HepG2 (cell line): ENCODE measurements around the gene OAS3. TPM values are rescaled to one million over a fixed set of nuclear protein-coding genes. Genes with fewer than 3 reads are reported as not detected.

ENCODE experiments used
- AFF4 ChIP-seq: sonication (generic); formaldehyde crosslinking; IDR thresholded peaks from 2 replicates; pipeline ENCODE4 v1.4.0; 2020; ENCODE audit warnings: missing genetic modification reagents
- ATM ChIP-seq: fragments of 450-650 bp; IDR thresholded peaks from 2 replicates; pipeline ENCODE4 v1.7.1; 2017; ENCODE audit warnings: mild to moderate bottlenecking, borderline replicate concordance
- GMEB2 ChIP-seq: IDR thresholded peaks from 2 replicates; pipeline ENCODE4 v1.6.1; 2016; ENCODE audit warnings: missing biosample characterization, missing genetic modification reagents, low read depth
- JUNB ChIP-seq: sonication (generic); formaldehyde crosslinking; IDR thresholded peaks from 2 replicates; pipeline ENCODE4 v1.8.0; 2022; ENCODE audit warnings: missing genetic modification reagents, mild to moderate bottlenecking, borderline replicate concordance
- MED1 ChIP-seq: sonication (generic); formaldehyde crosslinking; IDR thresholded peaks from 2 replicates; pipeline ENCODE4 v1.4.0; 2020; ENCODE audit warnings: missing genetic modification reagents
- MXD4 ChIP-seq: IDR thresholded peaks from 2 replicates; pipeline ENCODE4 v1.6.1; 2016; ENCODE audit warnings: mild to moderate bottlenecking, missing biosample characterization, missing genetic modification reagents
- NFATC3 ChIP-seq: sonication (generic); formaldehyde crosslinking; IDR thresholded peaks from 2 replicates; pipeline ENCODE4 v1.5.1; 2020; ENCODE audit warnings: mild to moderate bottlenecking, missing genetic modification reagents
- PRMT3 ChIP-seq: sonication (generic); formaldehyde crosslinking; IDR thresholded peaks from 2 replicates; pipeline ENCODE4 v1.8.1; 2022; ENCODE audit warnings: low read depth, mild to moderate bottlenecking, moderate library complexity, missing genetic modification reagents, borderline replicate concordance
- SKI ChIP-seq: fragments of 450-650 bp; IDR thresholded peaks from one replicate; pipeline ENCODE4 v1.6.1; 2018; ENCODE audit warnings: mild to moderate bottlenecking; ENCODE audit not compliant: partially characterized antibody
- SMYD3 ChIP-seq: sonication (generic); formaldehyde crosslinking; IDR thresholded peaks from 2 replicates; pipeline ENCODE4 v1.8.1; 2023; ENCODE audit warnings: mild to moderate bottlenecking, missing genetic modification reagents
- SRSF9 ChIP-seq: fragments of 200-400 bp; formaldehyde crosslinking; IDR thresholded peaks from 2 replicates; pipeline ENCODE4 v1.6.1; 2018; ENCODE audit warnings: borderline replicate concordance, mild to moderate bottlenecking, low read depth, low read length; ENCODE audit not compliant: insufficient read depth, poor library complexity, severe bottlenecking
- TBL1XR1 ChIP-seq: fragments of 150-350 bp; IDR thresholded peaks from 2 replicates; pipeline ENCODE4 v1.6.1; 2014; ENCODE audit warnings: borderline replicate concordance, low read length; ENCODE audit not compliant: partially characterized antibody
- TEF ChIP-seq: sonication (generic); formaldehyde crosslinking; IDR thresholded peaks from 2 replicates; pipeline ENCODE4 v1.5.0; 2020; ENCODE audit warnings: missing genetic modification reagents
- TFAP4 ChIP-seq: sonication (generic); IDR thresholded peaks from 2 replicates; pipeline ENCODE4 v1.6.1; 2016; ENCODE audit warnings: low read depth, borderline replicate concordance
- TFDP2 ChIP-seq: sonication (generic); formaldehyde crosslinking; IDR thresholded peaks from 2 replicates; pipeline ENCODE4 v1.4.0; 2020; ENCODE audit warnings: missing genetic modification reagents
- XRCC5 ChIP-seq: fragments of 200-400 bp; formaldehyde crosslinking; optimal IDR thresholded peaks from 2 replicates; pipeline ENCODE3; 2017; ENCODE audit warnings: mild to moderate bottlenecking, low read length
- ZBTB3 ChIP-seq: sonication (generic); formaldehyde crosslinking; IDR thresholded peaks from 2 replicates; pipeline ENCODE4 v1.4.0; 2020; ENCODE audit warnings: low read depth, mild to moderate bottlenecking, moderate library complexity, missing genetic modification reagents, borderline replicate concordance
- ZBTB8A ChIP-seq: sonication (generic); formaldehyde crosslinking; IDR thresholded peaks from 2 replicates; pipeline ENCODE4 v1.4.0; 2020; ENCODE audit warnings: mild to moderate bottlenecking, low read depth, missing genetic modification reagents, borderline replicate concordance
- ZNF12 ChIP-seq: sonication (generic); formaldehyde crosslinking; IDR thresholded peaks from 2 replicates; pipeline ENCODE4 v1.5.0; 2020; ENCODE audit warnings: missing genetic modification reagents
- ZNF275 ChIP-seq: sonication (generic); formaldehyde crosslinking; IDR thresholded peaks from 2 replicates; pipeline ENCODE4 v1.8.0; 2022; ENCODE audit warnings: missing genetic modification reagents, mild to moderate bottlenecking, inconsistent platforms, borderline replicate concordance
- ZNF670 ChIP-seq: sonication (generic); formaldehyde crosslinking; IDR thresholded peaks from 2 replicates; pipeline ENCODE4 v1.8.0; 2022; ENCODE audit warnings: mild to moderate bottlenecking, missing genetic modification reagents, borderline replicate concordance
- polyA plus RNA-seq, 8 experiments: library from polyadenylated mRNA; depleted of rRNA in 3 of 8; stranded (reverse) in 7 of 8; unstranded in 1 of 8; fragments of >200 nt; fragmentation: Illumina TruSeq in 4 of 8; extraction: Trizol in 4 of 8; gene quantifications; 2 replicates each; pipeline versions ENCODE4 v1.2.1 to v1.2.3, GENCODE V29; 2011 to 2016; ENCODE audit warnings: low read depth in 4 of 8, missing spikeins in 1 of 8, mixed read lengths in 1 of 8; ENCODE audit not compliant: insufficient read depth in 1 of 8
- total RNA-seq, 5 experiments: library from RNA; depleted of rRNA; stranded (reverse); fragments of >200 nt; fragmentation: Illumina TruSeq; extraction: Trizol; gene quantifications; 2 replicates each; pipeline ENCODE4 v1.2.3, GENCODE V29; 2016; ENCODE audit warnings: low read depth in 1 of 5

OAS3 gene
- total and polyA plus RNA-seq, 2 of the 13 experiments (the other 11 are each of a cell fraction or from before 2014, with no cell fraction given), result 4.8 to 10.5 TPM

GRCh38 chr12:112977641-112978040, 39.4 kb downstream of the OAS3 start (continued):
- TF ChIP-seq NFATC3 (CRISPR knock-in tag) (no peak), GMEB2 (no peak), TBL1XR1 (no peak), PRMT3 (no peak), ZNF670 (no peak), JUNB (CRISPR knock-in tag) (no peak), TFDP2 (CRISPR knock-in tag) (no peak), TEF (no peak), MED1 (CRISPR knock-in tag) (no peak), ZBTB8A (CRISPR knock-in tag) (no peak), TFAP4 (no peak), SKI (no peak), ZNF275 (CRISPR knock-in tag) (no peak), ATM (no peak), ZNF12 (CRISPR knock-in tag) (0 out of 2 replicates have a peak, but pooled peaks have one; percentile 39), AFF4 (CRISPR knock-in tag) (no peak), ZBTB3 (CRISPR knock-in tag) (no peak), SRSF9 (no peak), XRCC5 (peak; percentile 29), SMYD3 (CRISPR knock-in tag) (no peak), MXD4 (CRISPR knock-in tag) (no peak)
